CD4-positive, alpha-beta T cell treated with Interferon gamma for 1 hour (primary cell): ENCODE results near the gene NUDT6.

Experiments used
- DNase-seq: peaks from one replicate; pipeline ENCODE4 v3.0.0-alpha.2; 2020

Gene NUDT6

GRCh38 chr4:122914292-122914904 lies 8.0 kb downstream of the NUDT6 start:
- no peak for DNase-seq

- no peak for DNase-seq
Measured at GRCh38 chr4:122912810-122913575, 9.4 kb downstream of the NUDT6 start.

DNA sequence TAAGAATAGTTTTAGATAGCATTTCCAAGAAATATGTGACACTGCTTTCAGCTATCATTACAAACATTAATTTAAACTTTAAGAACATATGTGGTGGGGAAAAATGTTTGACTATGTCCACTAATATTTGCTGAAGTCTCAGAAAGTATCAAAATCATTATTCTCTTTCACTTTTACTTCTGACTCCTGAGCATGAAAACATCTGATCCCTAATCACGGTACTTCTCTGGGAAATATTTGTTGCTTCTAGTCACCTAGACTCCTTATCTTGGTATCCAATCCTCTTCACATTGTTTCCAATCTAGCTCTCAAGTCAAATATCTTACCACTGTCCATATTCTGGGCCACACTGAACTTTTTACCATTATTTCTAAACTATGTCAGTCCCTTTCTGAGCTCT lies 10.8 kb downstream of the NUDT6 start:
- no peak for DNase-seq

DNA sequence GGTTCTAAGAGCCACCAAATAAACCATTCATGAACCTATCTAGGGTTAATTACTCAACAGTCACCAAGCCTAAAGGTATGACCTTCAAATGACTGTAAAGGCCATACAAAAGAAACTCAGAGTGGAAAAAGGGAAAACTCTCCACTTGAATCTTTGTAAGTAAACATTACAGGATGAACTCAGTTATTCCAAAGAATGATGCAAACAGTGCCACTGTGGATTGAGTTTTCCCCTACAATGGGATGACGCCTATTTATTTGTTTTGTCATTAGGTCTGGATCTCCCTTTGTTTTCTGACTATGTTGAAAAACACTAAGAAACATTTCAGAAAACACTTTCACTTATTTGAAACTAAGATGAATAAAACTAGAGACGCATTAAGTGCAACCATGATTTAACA lies 12.7 kb downstream of the NUDT6 start:
- no peak for DNase-seq

- DNase-seq: no peak
Measured at GRCh38 chr4:122908223-122908622, 14.2 kb downstream of the NUDT6 start.

- DNase-seq: no peak
Measured at GRCh38 chr4:122906859-122907305, 15.5 kb downstream of the NUDT6 start.

DNA sequence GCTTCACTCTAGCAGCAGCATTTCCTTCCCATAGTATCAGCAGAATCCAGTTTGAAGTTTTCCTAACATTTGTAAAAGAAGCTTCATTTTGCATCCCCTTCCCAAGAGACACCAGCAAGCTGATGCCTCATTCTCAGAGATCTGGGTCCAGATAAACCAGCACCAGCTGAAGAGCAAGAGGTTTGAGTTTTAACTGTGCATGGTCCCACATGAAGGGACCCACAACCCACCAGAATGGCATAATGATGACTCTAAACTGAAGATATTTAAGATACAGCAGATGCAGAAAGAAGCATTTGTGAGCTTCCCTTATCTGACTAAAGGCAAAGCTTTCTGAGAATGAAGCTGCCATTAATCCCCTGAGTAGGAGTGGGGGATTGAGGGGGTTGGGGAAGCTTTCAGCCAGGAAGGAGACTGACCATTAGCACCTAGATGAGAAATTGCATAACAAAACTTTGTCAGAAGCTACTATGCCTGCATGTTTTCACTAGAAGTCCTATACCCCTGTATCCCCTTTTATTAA lies 18.6 kb downstream of the NUDT6 start:
- no peak for DNase-seq

- no peak for DNase-seq
Measured at GRCh38 chr4:122901247-122902010, 21.0 kb downstream of the NUDT6 start.

DNA sequence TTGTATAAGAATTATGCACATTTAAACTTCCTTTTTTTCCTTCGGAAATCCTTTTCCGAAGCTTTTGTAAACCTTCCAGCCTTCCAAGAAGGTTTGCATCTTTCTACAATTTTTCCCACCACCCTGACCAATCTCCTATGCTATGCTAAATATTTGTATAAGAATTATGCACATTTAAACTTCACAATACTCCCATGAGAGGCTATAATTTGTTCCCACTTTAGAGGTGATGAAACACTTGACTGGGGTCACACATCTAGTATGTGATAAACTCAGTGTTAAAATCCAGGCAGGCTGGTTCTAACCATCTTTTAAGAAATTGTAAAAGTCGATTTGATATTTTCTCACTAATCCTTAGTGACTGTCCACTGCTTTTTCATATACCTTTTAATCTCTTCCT lies 22.1 kb downstream of the NUDT6 start:
- no peak for DNase-seq

- DNase-seq: no peak
Measured at GRCh38 chr4:122899682-122900081, 22.7 kb downstream of the NUDT6 start.

- DNase-seq: no peak
Measured at GRCh38 chr4:122898370-122899150, 23.8 kb downstream of the NUDT6 start.

DNA sequence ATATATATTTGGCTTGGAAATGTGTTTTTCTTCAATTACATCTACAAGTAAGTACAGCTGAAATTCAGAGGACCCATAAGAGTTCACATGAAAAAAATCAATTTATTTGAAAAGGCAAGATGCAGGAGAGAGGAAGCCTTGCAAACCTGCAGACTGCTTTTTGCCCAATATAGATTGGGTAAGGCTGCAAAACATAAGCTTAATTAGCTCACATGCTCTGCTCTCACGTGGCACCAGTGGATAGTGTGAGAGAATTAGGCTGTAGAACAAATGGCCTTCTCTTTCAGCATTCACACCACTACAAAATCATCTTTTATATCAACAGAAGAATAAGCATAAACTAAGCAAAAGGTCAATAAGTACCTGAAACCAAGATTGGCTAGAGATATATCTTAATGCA lies 26.1 kb downstream of the NUDT6 start:
- no peak for DNase-seq

DNA sequence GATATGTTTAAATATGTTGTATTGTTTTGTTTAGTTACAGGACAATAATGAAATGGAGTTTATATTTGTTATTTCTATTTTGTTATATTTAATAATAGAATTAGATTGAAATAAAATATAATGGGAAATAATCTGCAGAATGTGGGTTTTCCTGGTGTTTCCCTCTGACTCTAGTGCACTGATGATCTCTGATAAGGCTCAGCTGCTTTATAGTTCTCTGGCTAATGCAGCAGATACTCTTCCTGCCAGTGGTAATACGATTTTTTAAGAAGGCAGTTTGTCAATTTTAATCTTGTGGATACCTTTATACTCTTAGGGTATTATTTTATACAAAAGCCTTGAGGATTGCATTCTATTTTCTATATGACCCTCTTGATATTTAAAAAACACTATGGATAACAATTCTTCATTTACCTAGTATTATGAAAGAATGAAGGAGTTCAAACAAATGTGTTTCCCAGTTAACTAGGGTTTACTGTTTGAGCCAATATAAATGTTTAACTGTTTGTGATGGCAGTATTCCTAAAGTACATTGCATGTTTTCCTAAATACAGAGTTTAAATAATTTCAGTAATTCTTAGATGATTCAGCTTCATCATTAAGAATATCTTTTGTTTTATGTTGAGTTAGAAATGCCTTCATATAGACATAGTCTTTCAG lies 26.9 kb downstream of the NUDT6 start:
- DNase-seq: no peak

DNA sequence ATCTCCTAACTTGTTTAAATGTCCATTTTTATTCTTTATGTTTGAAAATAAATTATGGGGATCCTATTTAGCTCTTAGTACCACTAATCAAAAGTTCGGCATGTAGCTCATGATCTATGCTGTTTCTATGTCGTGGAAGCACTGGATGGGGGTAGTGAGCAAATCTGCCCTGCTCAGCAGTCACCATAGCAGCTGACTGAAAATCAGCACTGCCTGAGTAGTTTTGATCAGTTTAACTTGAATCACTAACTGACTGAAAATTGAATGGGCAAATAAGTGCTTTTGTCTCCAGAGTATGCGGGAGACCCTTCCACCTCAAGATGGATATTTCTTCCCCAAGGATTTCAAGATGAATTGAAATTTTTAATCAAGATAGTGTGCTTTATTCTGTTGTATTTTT lies 27.6 kb downstream of the NUDT6 start:
- no peak for DNase-seq

GRCh38 chr4:122890147-122890795 lies 32.1 kb downstream of the NUDT6 start:
- no peak for DNase-seq

DNA sequence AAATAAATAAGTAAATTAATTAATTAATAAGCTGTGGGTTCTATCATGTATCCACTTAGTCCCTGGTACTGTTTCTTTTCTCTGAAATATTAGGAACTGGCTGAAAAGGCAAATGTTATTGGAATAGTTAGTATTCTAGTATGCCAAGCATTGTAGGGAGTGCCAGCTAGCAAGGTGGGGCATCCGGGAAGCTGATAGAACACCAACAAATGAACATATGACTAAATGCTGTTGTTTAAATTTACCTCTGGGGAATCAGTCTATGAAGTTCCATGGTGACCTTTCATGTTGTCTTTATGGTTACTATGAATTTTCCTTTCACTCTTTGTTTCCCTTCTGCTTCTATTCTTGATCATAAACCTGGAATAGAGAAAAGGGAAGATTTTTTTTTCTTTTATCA lies 32.7 kb downstream of the NUDT6 start:
- DNase-seq: no peak

DNA sequence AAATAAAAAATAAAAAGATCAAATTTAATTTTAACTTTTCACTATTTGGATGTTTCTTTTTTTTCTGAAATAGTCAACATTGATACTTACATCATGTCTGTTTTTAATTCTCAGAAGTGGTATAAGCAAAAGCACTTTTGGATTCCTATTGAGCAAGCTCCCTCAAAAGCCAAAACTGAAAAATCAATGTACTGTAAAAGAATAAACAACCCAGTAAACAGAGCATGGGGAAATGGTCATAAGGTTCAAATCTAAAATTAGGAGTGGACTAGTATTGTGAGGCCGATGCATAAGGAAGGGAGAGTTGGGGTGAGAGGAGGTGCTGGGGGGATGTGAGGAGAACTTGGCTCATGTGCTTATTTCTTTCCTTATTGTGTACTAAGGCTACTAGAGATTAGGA lies 37.9 kb downstream of the NUDT6 start:
- DNase-seq: no peak

DNA sequence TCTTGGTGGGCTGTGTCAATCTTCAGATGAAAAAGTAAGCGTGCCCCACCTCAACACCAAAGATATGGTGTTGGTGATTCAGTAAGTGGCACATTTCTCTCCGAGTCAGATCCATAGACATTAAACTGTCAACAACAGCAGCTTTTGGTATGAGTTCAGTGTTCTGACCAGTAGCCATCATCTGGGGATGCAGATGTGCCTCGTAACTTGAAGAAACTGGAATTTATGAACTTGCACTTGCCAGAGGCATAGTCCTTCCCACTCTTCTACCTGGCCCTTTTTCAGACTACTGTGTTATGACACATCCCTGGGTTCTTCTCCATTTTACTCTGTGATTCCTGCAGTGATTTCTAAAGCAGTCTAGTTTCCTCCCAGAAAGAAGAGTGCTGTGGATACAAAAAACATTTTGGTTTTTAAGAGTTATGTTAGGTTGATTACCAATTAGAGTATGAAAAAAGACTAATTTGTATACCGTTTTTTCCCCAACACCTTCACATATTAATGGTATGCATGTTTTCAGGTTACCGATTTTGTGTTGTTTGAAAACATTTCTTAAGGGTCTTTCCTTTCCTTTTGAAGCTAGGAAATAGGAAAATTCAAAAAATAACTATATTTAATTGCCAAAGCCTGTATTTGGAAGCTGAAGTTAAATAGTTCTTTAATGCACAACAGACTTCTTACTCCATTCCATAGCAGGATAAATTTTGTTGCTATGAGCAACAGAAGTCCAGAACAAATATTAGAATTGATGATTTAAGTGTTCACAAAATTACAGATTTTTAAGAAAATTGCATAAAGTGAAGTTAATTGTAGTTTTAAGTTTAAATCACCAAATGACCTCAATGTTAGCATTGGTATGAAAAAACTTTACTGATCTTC lies 39.3 kb downstream of the NUDT6 start:
- no peak for DNase-seq

DNA sequence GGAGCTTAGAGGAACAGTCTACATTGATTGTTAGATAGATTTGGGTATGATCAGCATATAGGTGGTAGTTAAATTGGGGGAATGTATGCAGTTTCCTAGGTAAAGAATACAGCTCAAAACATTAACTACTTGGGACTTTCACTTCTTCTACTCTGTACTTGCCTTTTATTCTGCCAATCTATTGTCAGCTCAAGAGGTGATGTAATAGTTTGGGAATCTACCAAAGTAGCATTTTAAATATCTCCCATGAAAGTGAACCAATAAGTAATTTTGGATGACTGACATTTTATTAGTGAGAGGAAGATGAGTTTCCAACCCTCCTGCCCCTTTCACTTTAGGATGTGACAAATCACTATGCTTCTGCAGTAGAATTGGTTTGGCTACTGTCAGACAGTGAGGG lies 43.4 kb downstream of the NUDT6 start:
- DNase-seq: no peak

- DNase-seq: no peak
Measured at GRCh38 chr4:122876456-122876855, 45.9 kb downstream of the NUDT6 start.

- DNase-seq: no peak
Measured at GRCh38 chr4:122875949-122876348, 46.4 kb downstream of the NUDT6 start.
